Islet of Langerhans (tissue), 1 donor: ENCODE results near the gene ATXN7L2.
"Not testable (repeated sequence)": the region's sequence is repeated elsewhere in the genome, so short reads cannot be mapped to it uniquely, and the experiment has no call there.

Experiments
- FAIRE-seq: peaks from one replicate; lab custom pipeline; 2011; peaks lifted over from hg19 to GRCh38; lab: Jason Lieb, UNC

The ATXN7L2 gene

GRCh38 chr1:109483672-109484518 lies at the start of gene ATXN7L2:
Gene ATXN7L2 (plus strand): TSS chr1:109483905. CDS start chr1:109483954, 49 bp downstream.
- no peak for FAIRE-seq

- FAIRE-seq = no peak
These were observed 49.2 kb upstream of the ATXN7L2 start for GRCh38 chr1:109434484-109434883.

- FAIRE-seq = no peak
These were observed 44.9 kb upstream of the ATXN7L2 start for GRCh38 chr1:109438798-109439297.

- FAIRE-seq = no peak
These were observed 42.6 kb upstream of the ATXN7L2 start for GRCh38 chr1:109441069-109441468.

GRCh38 chr1:109443476-109443875 lies 40.2 kb upstream of the ATXN7L2 start:
- no peak for FAIRE-seq

- no peak for FAIRE-seq
These were observed 39.4 kb upstream of the ATXN7L2 start for GRCh38 chr1:109444346-109444745.

- FAIRE-seq = not testable (repeated sequence)
These were observed 37.6 kb upstream of the ATXN7L2 start for GRCh38 chr1:109445949-109446695.

- FAIRE-seq = no peak
These were observed 36.2 kb upstream of the ATXN7L2 start for GRCh38 chr1:109447524-109447923.

GRCh38 chr1:109454497-109455133 lies 29.1 kb upstream of the ATXN7L2 start:
- FAIRE-seq = no peak

- no peak for FAIRE-seq
These were observed 25.9 kb upstream of the ATXN7L2 start for GRCh38 chr1:109457819-109458218.

- FAIRE-seq = no peak
These were observed 17.6 kb upstream of the ATXN7L2 start for GRCh38 chr1:109466125-109466451.

- FAIRE-seq = no peak
These were observed 17.0 kb upstream of the ATXN7L2 start, which contains the start of gene SYPL2 for GRCh38 chr1:109466452-109467300. Gene SYPL2 (plus strand): TSS chr1:109466546. CDS start chr1:109466844, 298 bp downstream.

GRCh38 chr1:109467301-109467777 lies 16.4 kb upstream of the ATXN7L2 start:
- FAIRE-seq = no peak

- FAIRE-seq = no peak
These were observed 15.6 kb upstream of the ATXN7L2 start for GRCh38 chr1:109468061-109468460.

- FAIRE-seq = no peak
These were observed 14.8 kb upstream of the ATXN7L2 start for GRCh38 chr1:109468903-109469302.

GRCh38 chr1:109470245-109470644 lies 13.5 kb upstream of the ATXN7L2 start:
- no peak for FAIRE-seq

- no peak for FAIRE-seq
These were observed 10.9 kb upstream of the ATXN7L2 start for GRCh38 chr1:109472779-109473178.

GRCh38 chr1:109473284-109474057 lies 10.2 kb upstream of the ATXN7L2 start:
- not testable (repeated sequence) for FAIRE-seq

GRCh38 chr1:109474697-109475096 lies 9.0 kb upstream of the ATXN7L2 start:
- FAIRE-seq = no peak

- FAIRE-seq = no peak
These were observed 8.4 kb upstream of the ATXN7L2 start for GRCh38 chr1:109475261-109475660.

GRCh38 chr1:109476825-109477224 lies 6.9 kb upstream of the ATXN7L2 start:
- no peak for FAIRE-seq
